ENCODE data around the gene IGF2BP3.
A peak's percentile ranks its signal among the peaks of the same experiment; 100 is the strongest.

Gene IGF2BP3

DNA sequence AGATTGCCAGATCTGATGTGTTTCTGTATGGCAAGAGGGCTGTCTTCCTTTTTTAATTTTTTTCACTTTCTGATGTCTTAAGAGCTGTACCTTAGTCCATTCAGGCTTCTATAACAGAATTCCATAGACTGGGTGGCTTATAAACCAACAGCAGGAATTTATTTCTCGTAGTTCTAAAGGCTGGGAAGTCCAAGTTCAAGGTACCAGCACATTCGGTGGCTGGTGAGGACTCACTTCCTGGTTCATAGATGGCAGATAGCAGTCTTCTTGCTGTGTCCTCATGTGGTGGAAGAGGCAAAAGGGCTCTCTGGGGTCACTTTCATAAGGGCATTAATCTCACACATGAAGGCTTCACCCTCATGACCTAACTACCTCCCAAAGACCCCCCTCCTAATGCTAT, 202.9 kb downstream of the IGF2BP3 start:
- DNase-seq, result no peak

DNA sequence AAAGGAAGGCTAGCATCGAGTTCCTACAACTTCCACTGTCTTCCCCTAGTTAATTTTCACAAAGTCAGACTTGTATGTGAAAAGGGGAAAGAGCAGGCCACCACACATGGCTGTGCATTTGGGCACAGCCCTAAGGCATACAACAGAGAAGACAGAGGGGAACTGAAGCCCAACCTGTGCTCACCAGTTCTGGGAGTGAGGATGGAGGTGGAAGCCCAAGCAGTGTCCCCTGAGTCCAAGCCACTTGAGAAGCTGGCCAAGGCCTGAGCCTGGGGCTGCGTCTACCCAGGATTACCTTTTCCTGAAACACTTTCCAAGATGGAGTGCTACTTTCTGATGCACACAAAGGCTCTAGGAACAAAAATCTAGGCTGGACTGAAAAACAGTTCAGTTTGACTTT, 203.4 kb downstream of the IGF2BP3 start:
- DNase-seq, result no peak

DNA sequence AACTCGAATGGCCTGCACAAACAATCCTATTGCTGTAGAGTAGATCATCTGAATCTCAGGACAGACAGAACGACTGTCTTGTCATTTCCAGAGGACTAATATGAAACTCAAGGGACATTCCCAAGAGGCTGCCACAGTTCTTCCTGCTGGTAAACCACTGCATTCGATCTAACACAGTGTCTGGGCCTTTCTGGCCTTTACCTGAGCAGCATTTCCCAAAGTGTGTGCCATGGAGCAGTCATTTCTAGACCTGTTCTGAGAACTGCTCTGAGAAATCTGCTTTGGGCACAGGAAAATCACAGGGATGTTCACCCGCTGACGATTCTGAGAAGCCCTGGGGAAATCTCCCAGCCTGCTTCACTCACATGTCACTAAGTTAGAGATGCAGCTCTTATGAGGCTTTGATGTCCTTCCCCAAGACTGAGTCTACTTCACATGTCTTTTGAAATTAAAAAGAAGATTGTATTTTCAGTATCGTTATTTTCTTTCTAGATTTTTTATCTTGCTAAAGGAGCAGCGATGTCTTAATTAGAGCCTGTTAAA, 205.3 kb downstream of the IGF2BP3 start:
- no peak for DNase-seq

DNA sequence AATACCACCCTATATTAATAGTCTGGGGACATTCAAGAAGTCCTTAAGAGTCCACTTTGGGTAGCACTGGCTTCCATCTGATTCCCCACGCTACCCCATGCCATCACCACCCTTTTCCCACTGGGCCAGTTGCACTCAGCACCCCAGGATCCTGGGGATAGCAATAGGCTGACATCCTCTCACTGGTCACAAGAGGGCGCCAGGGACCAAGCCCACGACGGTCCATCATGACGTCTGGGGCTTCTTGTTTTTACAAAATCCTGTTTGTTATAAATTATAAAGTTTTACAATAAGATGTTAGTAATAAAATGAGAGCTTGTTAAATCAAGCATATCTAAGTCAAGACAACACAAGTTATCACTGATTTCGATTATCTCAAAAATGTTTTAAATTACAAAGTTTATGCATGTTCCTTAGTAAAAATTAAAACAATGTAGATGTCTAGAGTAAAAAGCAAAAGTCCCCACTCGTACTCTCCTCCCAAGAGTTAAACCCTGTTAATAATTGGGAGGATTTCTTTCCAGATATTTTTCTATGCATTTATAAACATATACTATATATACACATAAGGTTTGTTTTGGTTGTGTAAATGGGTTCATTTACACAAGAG, 208.3 kb downstream of the IGF2BP3 start:
- peak in 29 of 51 donors; percentile 4 to 59 (median 16) for DNase-seq

DNA sequence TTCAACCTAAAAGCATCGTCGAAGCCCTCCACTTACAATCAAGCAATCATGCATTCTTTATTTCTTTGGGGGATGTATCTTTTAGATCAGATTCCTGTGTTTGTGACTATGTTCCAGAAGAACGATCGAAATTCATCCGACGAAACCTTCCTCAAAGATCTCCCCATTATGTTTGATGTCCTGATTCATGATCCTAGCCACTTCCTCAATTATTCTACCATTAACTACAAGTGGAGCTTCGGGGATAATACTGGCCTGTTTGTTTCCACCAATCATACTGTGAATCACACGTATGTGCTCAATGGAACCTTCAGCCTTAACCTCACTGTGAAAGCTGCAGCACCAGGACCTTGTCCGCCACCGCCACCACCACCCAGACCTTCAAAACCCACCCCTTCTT, 209.9 kb downstream of the IGF2BP3 start:
- DNase-seq, result no peak
